ENCODE measurements around the gene LDAH.

LDAH gene

DNA sequence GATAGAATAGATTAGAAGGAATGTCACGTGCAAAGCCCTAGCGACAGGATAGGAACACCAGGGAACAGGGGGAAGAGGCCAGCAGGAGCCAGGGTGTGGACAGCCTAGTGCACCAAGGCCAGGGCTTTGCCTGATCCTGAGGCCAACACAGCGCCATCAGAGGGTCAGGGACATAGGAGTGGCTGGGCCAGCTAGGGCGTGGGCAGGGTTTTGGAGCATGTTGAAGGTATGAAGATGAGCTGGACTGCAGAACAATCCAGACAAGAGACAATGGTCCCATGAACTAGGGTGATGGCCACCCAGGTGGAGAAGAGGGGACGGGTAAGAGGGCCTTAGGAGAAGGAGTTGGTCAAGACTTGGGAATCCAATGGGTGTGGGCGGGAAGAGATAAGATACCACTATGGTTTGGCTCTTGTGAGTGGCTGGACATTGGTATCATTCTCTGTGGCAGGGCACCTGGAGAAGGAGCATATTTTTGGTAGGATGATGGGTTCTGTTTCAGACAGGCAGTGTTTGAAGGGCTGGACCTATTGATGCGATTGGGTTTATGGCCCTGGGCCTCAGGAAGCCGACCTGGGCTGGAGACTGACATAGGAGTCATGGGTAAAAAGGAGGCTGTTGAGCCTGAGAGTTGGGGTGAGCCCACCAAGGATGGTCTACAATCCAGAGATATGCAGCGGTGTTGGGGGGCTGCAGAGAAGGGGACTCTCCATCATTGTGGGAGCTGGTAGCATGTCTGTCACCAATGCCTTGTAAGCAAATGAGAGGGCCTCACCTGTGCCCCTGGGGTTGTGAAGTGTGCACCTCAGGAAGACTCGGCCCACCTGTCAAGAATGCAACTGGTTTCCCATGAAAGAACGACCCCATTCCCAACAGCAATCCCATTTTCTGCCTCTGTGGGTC lies 170.0 kb downstream of the LDAH start:
- DNase-seq (ENCODE audit: low read depth, low spot score), result no peak

DNA sequence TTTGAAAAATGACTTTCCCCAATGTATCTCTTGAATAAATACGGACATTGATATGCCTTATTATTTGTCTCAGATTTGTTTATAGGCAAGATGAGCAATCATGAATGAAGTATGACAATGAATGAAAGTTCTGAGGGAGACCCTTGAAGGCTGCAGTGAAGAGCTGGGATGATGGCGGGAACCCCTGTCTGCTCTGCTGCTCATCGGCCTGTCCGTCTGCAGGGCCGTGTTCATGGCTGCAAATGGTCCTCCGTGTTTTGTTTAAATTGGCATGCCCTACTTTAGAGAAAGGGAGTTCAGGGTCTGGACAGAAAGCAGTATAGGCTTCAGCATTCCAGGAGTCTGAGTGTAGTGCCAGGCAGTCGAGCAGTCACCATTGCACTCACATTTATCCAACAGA lies 170.8 kb downstream of the LDAH start:
- no peak for DNase-seq (ENCODE audit: low read depth, low spot score)

DNA sequence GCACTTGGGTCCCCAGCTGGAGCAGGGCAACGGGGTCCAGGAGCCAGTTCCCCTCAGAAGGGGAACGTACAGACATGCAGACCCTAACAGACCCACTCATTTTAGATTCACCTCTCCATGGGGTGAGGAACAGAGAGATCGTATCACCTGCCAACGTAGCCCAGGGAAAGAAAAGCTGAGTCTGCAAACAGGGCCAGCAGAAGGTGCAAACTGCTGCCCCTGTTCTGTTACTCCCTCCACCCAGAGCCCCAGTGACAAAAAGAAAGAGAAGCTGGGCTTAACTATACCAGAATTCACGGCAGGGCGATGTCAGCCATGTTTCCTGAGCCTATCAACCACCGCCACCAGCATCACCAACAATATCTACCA lies 171.2 kb downstream of the LDAH start:
- no peak for DNase-seq (ENCODE audit: low read depth, low spot score)

DNA sequence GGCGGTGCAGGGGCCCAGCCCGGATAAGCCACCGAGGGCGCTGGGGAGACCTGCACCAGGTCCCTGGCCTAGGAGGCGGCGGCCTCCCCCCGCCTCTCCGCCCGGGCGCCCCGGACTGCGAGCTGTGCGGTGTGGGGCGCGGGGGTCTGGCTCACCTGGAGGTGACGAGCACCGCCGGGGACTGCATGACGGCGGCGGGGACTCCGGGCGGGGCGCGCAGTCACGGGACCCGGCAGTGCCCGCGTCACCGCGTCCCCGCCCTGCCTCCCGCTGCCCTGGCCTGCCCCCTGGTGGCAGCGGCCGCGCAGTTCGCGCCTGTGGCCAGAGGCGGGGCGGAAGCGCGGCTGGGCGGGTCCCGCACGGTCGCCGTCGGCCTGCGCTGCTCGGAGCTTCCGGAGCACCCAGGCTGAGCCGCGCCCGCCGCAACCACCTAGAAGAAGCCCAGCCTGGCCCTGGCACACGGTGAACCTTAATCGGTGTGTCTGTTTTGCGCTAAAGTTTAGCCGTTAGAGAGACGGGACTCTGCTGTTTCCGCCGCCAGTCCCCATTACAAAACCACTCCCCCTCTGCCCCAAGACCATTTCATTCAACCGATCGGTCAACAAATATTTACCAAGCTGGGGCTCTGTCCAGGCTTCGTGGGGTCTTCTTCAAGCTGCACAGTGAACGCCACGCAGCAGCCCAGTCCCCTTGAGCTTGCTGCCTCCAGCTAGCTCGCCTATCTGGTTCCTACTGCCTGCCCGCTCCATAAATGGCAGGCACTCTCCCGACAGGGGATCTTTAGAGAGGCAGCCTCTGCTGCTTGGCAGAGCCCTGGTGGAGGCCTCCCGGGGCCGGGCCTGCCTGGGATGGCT lies 171.8 kb downstream of the LDAH start, which contains the start of gene HS1BP3:
Gene HS1BP3 (minus strand): TSS at position 222 of the 854 bp plus-strand sequence. CDS start 35 bp downstream, at position 187.
- no peak for DNase-seq (ENCODE audit: low read depth, low spot score)

DNA sequence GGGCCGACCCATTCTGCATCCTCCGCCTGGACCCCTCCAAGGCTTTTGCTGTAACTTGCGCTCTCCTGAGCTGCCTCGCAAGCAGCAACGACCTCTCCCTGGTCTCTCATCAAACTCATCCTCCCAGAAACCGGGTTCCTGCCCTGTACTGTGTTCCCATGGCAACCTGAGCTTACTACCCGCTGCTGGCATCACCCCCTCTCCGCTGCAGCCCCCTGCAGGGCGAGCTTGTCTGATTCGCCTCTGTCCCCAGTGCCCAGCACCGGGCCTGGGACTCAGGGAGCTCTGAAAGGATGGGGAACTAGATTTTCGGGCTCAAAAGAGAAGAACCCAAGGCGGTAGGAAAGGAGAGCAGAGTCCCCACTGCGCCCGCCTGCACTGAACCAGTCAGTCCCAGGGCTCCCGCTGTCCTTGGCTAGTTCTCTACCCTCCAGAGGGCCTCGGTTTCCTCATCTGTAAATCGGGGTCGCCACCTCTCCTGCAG lies 172.5 kb downstream of the LDAH start:
- no peak for DNase-seq (ENCODE audit: low read depth, low spot score)

DNA sequence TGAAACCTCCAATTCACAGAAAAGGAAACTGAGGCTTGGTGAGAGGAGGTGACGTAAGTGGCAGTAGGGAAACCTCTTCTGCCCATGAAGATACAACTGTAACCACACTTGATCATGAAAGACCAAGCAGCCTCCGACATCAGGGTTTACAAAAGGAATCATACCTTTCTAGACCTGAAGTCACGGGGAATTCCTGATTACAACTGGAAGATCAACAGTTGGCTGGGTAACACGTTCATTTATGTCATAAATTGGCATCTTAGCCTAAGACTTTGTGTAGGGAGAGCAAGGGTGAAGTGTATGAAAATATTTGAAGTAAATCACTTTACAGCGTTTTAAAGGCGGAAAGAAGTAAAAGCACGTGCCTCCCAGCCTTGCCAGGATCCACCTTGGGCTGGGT lies 172.9 kb downstream of the LDAH start:
- DNase-seq (ENCODE audit: low read depth, low spot score), result no peak

DNA sequence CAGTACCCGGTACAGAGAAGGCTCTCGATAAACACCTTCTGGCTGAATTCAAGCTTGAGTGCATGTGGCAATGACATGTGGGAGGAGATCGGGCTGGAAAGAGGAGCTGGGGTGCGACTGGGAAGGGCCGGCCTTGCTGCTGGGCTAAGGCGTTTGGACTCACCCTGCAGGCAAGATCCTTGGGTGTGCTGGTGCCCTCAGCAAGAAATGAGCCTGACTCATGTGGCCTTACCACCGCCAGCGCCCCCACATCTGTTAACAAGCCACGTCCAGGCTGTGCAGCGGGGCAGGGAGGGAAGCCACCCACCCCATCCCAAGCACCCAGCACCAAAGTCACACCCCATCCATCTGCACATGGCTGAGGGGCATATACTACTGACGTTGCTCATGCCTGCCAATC lies 173.3 kb downstream of the LDAH start:
- no peak for DNase-seq (ENCODE audit: low read depth, low spot score)

DNA sequence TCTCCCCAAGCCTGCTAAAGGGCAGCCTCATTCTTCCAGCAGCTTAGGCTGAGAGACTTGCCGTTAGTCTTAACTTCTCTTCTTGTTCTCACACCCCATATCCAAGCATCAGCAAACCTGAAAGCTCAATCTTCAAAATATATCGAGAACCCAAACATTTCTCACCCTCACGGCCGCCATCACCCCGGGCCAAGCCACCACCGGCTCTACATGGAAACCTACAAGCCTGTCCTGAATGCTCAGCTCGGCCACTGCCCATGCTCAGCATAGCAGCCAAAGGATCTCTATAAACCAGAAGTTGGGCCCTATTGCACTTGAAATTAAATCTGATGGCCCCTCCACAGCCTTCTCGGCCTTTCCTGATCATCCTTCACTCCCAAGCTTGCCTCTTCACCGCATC lies 174.1 kb downstream of the LDAH start:
- no peak for DNase-seq (ENCODE audit: low read depth, low spot score)

DNA sequence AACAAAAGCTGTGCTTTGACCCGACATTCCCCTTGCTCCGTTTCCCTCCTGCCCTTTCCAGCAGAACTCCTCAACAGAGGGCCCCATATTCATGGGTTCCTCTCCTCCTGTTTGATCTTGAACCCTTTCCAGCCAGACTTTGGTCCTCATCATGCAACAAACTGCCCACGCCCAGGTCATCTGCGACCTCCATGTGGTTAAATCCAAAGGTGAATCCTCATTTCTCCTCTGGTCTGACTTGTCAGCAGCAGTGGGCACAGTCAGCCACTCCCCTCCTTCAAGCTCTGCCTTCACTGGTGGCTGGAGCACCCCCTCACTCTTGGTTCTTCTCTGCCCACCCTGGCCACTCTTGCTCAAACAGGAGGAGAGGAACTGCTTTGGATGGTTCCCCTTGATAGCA lies 174.7 kb downstream of the LDAH start:
- no peak for DNase-seq (ENCODE audit: low read depth, low spot score)

DNA sequence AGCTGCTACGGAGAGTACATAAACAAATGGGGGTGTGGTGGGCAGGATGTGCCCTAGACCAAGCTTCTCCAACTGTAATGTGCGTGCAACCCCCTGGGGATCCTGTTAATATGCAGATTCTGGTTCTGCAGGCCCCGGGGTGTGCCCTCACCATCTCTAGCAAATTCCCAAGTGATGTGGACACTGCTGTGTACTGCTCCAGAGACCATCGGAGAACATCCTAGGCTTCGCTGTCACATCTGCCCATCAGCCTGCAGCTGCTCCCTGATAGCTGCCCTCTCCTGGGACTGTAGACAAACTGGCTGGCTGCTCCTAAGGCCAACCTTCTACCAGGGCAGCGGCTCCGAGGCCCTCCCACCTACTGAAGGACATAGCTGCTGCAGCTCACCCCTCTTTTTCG lies 175.2 kb downstream of the LDAH start:
- no peak for DNase-seq (ENCODE audit: low read depth, low spot score)

DNA sequence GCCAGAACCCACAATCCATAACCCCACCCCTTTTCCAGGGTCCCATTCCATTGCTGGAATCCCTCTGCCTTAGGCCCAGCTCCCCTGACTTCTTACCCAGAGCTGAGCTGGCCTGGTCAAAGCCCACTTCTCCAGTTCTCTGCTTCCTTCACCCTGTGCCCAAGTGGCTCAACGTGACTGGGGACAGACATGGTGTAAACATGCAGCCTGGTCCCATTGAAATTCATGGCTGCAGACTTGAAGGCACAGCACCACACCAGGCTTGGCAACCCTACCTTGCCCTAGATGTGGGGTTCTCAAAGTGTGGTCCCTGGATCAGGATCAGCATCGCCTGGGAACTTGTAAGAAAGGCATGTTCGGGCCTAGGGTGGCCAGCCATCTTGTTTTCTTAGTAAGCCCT lies 175.7 kb downstream of the LDAH start:
- DNase-seq (ENCODE audit: low read depth, low spot score), result no peak

DNA sequence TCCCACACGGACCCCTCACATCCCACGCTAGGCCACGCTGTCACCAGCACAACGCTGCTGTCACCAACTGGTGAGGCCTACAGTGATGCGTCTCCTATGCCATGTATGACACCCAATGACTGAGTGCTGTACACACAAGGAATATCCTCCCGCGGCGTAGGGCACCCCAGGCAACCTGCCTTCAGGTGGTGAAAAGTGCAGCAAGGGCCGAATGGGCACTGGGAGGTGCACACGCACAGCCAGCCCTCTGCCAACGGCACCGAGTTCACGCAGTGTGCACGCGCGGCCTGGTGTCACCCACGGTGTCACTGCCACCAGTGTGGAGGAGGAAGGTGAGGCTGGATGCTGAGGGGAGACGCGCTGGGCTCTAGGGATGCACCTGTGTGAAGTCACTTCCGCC lies 176.5 kb downstream of the LDAH start:
- DNase-seq (ENCODE audit: low read depth, low spot score), result no peak

DNA sequence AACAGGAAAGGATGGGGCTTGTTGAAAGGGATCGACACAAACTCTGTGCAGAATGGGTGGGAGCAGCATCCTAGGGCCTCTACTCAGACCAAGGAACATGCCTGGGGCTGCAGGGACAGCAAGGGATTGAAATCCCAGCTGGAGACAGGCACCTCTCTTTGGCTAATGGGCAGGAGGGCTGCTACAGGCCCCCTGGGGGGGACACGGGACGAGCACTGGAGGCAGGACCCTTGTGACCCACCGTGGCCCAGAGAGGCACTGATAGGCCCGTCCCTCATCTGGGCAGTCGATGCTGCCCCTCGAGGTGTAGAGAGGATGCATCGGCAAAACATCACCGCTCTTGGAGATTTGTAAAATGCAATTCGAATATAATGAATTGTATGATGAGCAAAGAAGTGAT lies 177.1 kb downstream of the LDAH start:
- no peak for DNase-seq (ENCODE audit: low read depth, low spot score)

DNA sequence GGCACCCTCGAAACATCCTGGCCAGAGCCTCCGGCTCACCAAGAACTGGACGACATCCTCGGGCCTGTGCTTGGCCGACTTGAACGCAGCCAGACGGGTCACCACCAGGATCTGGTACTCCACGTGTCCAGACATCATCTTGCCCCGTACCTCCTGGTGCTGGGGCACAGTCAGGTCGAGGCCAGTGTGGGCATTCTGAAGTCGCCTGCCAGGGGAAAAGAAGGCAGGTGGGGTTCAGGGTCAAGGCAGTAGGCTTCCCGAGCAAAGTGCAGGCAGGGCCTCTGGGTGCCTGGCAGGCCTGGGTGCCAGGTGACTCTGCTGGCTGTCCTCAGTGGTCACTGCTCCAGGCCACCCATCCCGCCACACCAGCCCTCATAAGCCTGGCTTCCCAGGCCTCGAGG lies 177.6 kb downstream of the LDAH start:
- no peak for DNase-seq (ENCODE audit: low read depth, low spot score)

DNA sequence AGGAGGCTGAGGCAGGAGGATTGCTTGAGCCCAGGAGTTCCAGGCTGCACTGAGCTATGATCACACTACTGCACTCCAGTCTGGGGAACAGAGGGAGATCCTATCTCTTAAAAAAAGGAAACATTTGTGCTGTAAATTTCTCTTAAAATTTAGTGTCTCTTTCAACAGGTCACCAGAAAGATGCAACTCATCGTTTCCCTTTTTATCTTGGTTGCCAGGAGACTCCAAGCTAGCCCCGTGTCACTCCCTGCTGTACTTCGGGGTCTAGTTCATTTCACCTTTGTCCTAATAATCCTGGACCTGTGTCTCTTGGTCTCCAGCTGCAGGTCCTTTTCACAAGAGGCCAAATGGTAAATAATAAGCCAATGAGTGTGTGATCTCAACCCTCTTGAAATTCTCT lies 179.1 kb downstream of the LDAH start:
- no peak for DNase-seq (ENCODE audit: low read depth, low spot score)

DNA sequence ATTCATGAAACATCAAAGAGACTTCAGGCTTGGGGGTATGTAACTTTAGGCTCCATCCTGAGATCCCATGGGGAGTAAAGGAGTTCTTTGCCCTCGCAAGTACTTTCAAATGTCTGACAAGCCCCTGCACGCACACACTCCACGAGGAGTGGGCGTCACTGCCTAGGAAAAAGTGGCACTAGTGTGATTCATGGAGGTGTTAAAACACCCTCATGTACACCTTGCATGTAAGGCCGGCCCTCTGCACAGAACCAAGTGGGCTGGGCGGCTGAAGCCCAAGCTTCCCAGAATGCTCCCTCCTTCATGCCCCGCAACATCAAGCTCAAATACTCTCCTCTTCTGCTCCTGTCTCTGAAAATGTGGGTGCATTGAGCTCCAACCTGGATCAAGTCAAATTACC lies 179.8 kb downstream of the LDAH start:
- DNase-seq (ENCODE audit: low read depth, low spot score), result no peak

DNA sequence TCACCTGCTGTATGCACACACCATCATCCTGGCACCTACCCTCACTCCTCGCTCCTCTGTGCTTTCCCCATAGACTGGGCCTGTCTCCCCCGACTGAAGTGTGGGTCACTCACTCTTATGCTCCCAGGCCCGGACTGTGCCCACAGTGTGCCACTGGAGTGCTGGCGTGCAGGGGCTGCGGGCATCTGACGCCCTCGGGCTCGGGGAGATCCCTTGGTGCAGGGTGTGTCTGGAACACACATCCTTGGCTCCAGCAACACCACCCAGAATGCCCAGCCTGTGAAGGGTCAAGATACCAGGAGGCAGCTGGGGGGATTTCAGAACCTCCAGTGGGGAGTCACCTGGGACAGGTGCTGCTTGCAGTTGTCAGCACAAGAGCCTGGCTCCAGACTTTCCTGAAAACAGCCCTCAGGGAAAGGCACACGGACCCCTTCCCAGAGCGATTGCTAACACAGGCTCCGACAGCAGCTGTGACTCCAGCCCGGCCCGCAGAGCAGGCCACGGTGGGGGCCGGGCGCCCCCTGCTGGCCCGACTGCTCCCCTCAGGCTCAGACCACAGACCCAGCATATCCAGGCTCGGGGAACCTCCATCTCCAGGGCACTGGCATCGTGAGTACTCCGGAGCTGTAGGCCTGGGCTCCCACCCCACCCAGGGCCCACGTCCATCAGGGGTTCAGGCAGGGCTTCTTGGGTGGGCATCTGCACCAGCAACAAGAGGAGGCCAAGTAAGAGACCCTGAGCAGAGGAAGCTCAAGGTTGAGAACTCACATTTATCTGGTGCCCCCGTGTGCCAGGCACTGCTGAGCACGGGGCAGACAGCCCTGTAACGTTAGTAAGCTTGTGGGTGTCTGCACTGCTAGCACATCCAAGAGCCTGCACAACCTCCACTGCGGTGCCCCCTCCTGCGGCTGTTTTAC lies 180.6 kb downstream of the LDAH start:
- DNase-seq (ENCODE audit: low read depth, low spot score), result no peak

DNA sequence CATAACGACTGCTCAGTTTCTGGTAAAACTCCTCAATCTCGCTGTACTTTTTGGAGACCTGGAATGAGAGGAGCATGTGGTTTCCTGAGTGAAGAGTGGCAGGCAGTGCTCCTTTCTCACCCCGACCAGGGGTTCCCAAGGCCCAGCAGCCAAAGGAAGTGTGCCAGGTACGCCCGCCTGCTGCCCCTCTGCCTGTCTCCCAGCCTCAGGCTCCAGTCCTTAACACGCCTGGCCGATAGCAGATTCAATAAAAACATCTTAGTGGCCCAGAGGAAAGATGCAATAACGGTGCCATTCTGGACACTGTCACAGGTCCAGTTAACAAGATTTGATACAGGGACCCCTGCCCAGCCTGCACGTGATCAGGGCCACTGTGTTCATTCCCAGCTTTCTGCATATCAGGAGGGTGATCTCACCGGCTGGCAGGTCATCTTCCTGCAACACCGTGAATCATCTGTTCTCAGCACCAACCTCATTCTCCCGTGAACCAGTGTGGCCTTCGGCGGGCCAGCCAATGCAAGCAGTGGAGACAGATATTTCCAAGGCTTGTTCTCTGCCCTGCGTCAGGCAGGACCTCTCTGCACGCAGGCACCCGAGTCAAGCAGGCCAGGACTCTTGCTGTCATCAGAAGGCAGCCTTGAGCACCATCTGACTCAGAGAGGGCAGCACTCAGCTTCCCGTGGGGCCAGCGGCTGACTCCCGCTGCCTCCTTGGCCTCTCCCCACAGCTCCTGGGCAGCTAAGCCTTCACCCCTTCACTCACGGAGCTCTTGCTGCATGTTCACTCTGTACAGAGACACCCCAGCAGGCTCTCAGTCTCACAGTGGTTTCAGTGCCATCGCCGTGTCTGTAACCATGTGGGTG lies 181.5 kb downstream of the LDAH start:
- DNase-seq (ENCODE audit: low read depth, low spot score), result no peak

DNA sequence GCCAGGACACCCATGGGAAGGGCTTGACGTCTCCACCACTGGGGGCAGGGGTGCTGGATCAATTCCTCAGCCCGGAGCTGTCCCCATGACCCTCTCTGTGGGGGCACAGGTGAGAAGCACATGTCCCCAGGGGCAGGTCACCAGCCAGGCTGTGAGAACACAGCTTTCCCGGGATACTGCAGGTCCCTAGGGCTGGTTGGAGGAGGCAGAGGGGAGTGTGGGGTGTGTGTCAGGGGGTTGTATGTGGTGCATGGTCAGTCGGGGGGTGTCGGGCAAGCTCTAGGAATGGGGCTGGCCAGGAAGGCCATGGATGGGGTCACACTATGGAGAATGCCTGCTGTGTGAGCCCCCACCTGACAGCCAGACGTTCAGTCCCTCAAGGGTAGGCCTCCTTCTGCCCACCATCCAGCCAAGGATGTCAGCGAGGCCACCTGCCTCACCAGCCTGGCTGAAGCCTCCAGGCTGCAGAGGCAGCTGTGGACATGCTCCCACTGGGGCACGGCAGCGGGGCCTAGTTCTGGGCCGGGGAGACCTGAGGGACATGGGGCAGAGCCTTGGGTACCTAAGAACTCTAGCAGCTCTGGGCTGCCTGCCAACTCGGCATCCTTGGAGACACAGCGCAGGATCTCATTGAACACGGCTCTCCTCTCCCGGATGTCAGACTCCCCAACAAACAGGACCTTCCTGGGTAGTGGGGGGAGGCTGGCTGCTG lies 182.3 kb downstream of the LDAH start:
- DNase-seq (ENCODE audit: low read depth, low spot score), result no peak
